Chondrocyte (in vitro differentiated cells): ENCODE measurements around the gene CYBRD1. TPM values are rescaled to one million over a fixed set of nuclear protein-coding genes. Genes with fewer than 3 reads are reported as not detected.
"Not testable (repeated sequence)": the region's sequence is repeated elsewhere in the genome, so short reads cannot be mapped to it uniquely, and the experiment has no call there.

Source experiments
- DNase-seq: peaks from one replicate; pipeline ENCODE4 v3.0.0; 2021; ENCODE audit warnings: mixed read lengths, low spot score
- H3K27ac Mint-ChIP-seq: one replicate; pipeline ENCODE4 v1.8.0; 2021; ENCODE audit warnings: mild to moderate bottlenecking, moderate library complexity, mixed read lengths; ENCODE audit not compliant: unreplicated experiment
- H3K27me3 Mint-ChIP-seq: 2 replicates; pipeline ENCODE4 v1.8.0; 2021; ENCODE audit warnings: low read depth, mixed read lengths
- H3K36me3 Mint-ChIP-seq: 2 replicates; pipeline ENCODE4 v1.8.0; 2021; ENCODE audit warnings: low read depth, mixed read lengths
- H3K4me1 Mint-ChIP-seq: 2 replicates; pipeline ENCODE4 v1.8.0; 2021; ENCODE audit warnings: low read depth, mild to moderate bottlenecking, mixed read lengths
- H3K4me3 Mint-ChIP-seq: one replicate; pipeline ENCODE4 v1.8.0; 2021; ENCODE audit warnings: mild to moderate bottlenecking, moderate library complexity, mixed read lengths; ENCODE audit not compliant: unreplicated experiment
- H3K9me3 Mint-ChIP-seq: 2 replicates; pipeline ENCODE4 v1.8.0; 2021; ENCODE audit warnings: low read depth, mixed read lengths
- total RNA-seq: library from RNA; stranded (reverse); gene quantifications from 3 replicates; pipeline ENCODE4 v1.2.1, GENCODE V29; 2021
- TF ChIP-seq, protein P1 (sequence below): fragments of 200-600 bp; sonication (generic); IDR thresholded peaks from 2 replicates; pipeline ENCODE4 v1.5.0; 2021; ENCODE audit warnings: antibody characterized with exemption, mild to moderate bottlenecking, moderate library complexity

Gene CYBRD1
- total RNA-seq, 1 donor from 2014 or later = 84.5 TPM

DNA sequence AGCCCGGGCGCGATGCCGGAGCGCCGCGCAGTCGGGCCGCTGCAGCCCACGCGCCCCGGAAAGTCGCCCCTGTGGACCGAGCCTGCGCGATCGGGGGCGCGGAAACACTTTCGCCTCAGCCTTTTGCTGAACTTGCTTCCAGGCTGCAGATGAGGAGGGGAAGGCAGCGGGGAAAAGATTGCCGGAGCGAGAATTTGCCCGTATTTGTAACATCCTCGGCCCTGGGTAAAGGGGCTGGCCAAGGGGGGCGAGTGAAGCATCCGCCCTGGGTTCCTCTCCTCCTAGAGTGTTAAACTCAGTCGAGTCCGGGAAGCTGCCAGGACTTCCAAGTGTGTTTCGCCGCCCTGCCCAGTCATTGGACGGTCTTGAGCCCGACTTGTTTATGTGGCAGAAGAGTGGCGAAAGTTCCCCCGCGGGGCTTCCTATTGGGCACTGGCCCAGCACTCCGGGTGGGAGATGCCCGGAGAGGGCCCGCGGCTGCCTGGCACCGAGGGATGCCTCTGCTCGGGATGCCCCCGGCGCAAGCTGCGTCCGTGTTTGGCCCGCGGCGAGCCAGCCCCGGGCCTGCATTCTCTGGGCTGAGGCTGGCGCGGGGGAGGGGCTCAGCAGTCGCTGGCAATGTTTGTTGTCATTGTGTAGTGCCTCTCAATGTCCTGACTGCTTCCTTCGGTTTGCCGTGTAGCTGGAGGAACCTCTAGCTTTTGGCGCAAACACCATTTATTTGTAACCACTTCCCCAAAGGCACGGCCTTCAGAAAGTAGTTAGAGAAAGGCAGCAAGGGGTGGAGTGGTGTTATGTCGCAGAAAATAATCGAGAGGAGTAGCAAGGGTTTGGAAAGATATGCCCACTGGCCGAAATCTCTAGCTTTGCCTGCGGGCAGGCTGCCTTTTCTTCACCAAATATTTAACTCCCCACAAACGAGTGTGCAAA lies 1.1 kb downstream of the CYBRD1 start:
- H3K27ac Mint-ChIP-seq = peak overlapping the region; percentile 96
- H3K27me3 Mint-ChIP-seq = no peaks in the 10 kb centered on the region
- TF ChIP-seq, protein P1, sequence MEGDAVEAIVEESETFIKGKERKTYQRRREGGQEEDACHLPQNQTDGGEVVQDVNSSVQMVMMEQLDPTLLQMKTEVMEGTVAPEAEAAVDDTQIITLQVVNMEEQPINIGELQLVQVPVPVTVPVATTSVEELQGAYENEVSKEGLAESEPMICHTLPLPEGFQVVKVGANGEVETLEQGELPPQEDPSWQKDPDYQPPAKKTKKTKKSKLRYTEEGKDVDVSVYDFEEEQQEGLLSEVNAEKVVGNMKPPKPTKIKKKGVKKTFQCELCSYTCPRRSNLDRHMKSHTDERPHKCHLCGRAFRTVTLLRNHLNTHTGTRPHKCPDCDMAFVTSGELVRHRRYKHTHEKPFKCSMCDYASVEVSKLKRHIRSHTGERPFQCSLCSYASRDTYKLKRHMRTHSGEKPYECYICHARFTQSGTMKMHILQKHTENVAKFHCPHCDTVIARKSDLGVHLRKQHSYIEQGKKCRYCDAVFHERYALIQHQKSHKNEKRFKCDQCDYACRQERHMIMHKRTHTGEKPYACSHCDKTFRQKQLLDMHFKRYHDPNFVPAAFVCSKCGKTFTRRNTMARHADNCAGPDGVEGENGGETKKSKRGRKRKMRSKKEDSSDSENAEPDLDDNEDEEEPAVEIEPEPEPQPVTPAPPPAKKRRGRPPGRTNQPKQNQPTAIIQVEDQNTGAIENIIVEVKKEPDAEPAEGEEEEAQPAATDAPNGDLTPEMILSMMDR = no peak
- peaks cover 30% of the 10 kb centered on the region for H3K4me1 Mint-ChIP-seq
- peaks cover 1% of the 10 kb centered on the region for H3K36me3 Mint-ChIP-seq
- peak; percentile 87 for DNase-seq
- no peaks in the 10 kb centered on the region for H3K9me3 Mint-ChIP-seq
- H3K4me3 Mint-ChIP-seq = peak overlapping the region; percentile 91

DNA sequence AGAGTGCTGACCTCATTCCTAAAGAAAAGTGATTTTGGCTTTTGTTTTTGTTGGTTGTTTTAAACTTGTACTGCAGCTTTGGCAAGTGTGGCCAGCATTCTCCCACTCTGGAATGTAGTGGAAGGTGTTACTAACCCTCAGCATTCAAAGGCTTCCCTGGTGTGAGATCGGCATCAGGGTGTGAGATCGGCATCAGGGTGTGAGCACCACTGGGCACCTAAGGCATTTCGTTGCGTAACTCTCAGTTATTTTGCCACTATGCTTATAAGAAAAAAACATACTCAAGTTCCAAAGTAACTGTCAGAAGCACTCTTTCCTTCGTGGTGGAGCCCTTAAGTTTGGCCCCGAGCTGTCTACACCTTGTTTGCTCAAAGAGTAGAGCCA lies 1.7 kb downstream of the CYBRD1 start:
- H3K9me3 Mint-ChIP-seq = no peaks in the 10 kb centered on the region
- DNase-seq = no peak
- H3K36me3 Mint-ChIP-seq = peaks cover 3% of the 10 kb centered on the region
- H3K4me1 Mint-ChIP-seq = peaks cover 30% of the 10 kb centered on the region
- H3K4me3 Mint-ChIP-seq = peak overlapping the region; percentile 91
- TF ChIP-seq, protein P1 = no peak
- peak overlapping the region; percentile 96 for H3K27ac Mint-ChIP-seq
- no peaks in the 10 kb centered on the region for H3K27me3 Mint-ChIP-seq

DNA sequence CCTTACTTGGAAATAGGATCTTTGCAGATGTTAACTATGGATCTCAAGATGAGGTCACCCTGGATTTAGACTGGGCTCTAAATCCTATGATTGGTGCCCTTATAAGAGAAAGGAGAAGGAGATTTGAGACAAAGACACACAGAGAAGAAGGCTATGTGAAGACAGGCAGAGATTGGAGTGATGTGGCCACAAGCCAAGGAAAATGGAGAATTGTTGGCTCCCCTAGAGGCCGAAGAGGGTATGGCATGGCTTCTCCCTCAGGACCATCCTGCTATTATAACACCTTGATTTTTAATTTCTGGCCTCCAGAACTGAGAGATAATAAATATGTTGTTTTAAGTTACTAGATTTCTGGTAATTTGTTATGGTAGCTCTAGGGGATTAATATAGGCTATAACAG lies 7.6 kb downstream of the CYBRD1 start:
- Mint-ChIP-seq H3K27ac (no peak overlapping the region), H3K4me3 (no peak overlapping the region)
- TF ChIP-seq, protein P1 = peak; percentile 75

DNA sequence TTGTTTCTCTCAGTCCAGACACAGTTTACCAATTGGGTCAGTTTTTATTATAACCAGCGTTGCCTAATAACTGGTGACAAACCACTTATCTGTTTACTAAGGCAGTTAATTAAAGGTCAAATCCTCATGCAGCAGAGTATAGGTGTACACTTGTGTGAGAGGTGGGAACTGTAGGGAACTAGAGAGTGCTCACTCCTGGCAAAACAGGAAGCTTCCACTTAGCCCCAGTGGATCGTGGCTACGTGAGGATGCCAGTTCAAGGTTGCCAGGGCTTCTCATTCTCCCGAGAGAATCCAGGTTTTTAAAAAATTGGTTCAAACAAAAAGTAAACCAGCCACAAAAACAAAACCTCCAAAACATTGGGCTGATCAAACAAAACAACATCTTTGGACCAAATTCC lies 8.1 kb downstream of the CYBRD1 start:
- no peaks in the 10 kb centered on the region for H3K27me3 Mint-ChIP-seq
- H3K36me3 Mint-ChIP-seq = peaks cover 4% of the 10 kb centered on the region
- no peak for DNase-seq
- H3K4me3 Mint-ChIP-seq = no peak overlapping the region
- H3K27ac Mint-ChIP-seq = peak overlapping the region; percentile 77
- TF ChIP-seq, protein P1 = no peak
- peaks cover 4% of the 10 kb centered on the region for H3K9me3 Mint-ChIP-seq
- H3K4me1 Mint-ChIP-seq = peaks cover 39% of the 10 kb centered on the region

More for the DNA sequence above, 7.6 kb downstream of the CYBRD1 start:
- no peaks in the 10 kb centered on the region for H3K27me3 Mint-ChIP-seq
- no peak for DNase-seq
- peaks cover 4% of the 10 kb centered on the region for H3K36me3 Mint-ChIP-seq
- peaks cover 44% of the 10 kb centered on the region for H3K4me1 Mint-ChIP-seq
- H3K9me3 Mint-ChIP-seq = peaks cover 4% of the 10 kb centered on the region

DNA sequence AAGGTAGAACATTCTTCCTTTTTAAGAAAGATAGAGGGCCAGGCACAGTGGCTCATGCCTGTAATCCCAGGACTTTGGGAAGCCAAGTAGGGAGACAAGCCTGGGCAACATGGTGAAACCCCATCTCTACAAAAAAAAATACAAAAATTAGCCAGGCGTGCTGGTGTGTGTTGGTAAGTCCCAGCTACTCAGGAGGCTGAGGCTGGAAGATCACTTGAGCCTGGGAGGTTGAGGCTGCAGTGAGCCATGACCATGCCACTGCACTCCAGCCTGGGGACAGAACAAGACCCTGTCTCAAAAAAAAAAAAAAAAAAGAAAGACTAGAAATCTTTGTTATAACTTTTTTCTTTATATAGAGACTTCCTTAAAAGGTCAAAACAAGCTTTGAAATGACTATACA lies 8.6 kb downstream of the CYBRD1 start:
- not testable (repeated sequence) for H3K4me3 Mint-ChIP-seq, H3K36me3 Mint-ChIP-seq, DNase-seq, H3K27me3 Mint-ChIP-seq, H3K9me3 Mint-ChIP-seq
- Mint-ChIP-seq H3K4me1 (peaks cover 38% of the 10 kb centered on the region), H3K27ac (peak overlapping the region; percentile 87)
